Upper lobe of left lung (tissue), 6 donors: Measurements from ENCODE around the gene PSMG3. TPM values are rescaled to one million over a fixed set of nuclear protein-coding genes. Genes with fewer than 3 reads are reported as not detected.

Source experiments
- ATAC-seq, 2 donors: fragments of 200-7000 bp; cut with Tn5 transposase; one replicate each; pipeline ENCODE4 v1.9.1; 2022; ENCODE audit warnings: mild to moderate bottlenecking in 2 of 2, moderate library complexity in 2 of 2; ENCODE audit not compliant: low FRiP score in 2 of 2
- DNase-seq, 2 donors: peaks; one replicate each; pipeline ENCODE4 v3.0.0-alpha.2; 2019 to 2020
- H3K27ac ChIP-seq, 4 donors: fragments of 200-600 bp; sonication (generic); one replicate each; pipeline ENCODE4 v1.5.1; 2016 to 2019
- H3K27me3 ChIP-seq, 4 donors: fragments of 200-600 bp; sonication (generic); one replicate each; pipeline ENCODE4 v1.5.1; 2017 to 2019
- H3K36me3 ChIP-seq, 4 donors: fragments of 200-600 bp; sonication (generic); one replicate each; pipeline ENCODE4 v1.5.1; 2016 to 2019
- H3K4me1 ChIP-seq, 4 donors: fragments of 200-600 bp; sonication (generic); one replicate each; pipeline ENCODE4 v1.5.1; 2018 to 2019
- H3K4me3 ChIP-seq, 4 donors: fragments of 200-600 bp; sonication (generic); one replicate each; pipeline ENCODE4 v1.5.1; 2017 to 2019; ENCODE audit warnings: mild to moderate bottlenecking in 2 of 4, moderate library complexity in 1 of 4
- H3K9me3 ChIP-seq, 4 donors: fragments of 200-600 bp; sonication (generic); one replicate each; pipeline ENCODE4 v1.5.1; 2018 to 2019
- EP300 ChIP-seq, 4 donors: sonication (generic); formaldehyde crosslinking; IDR thresholded peaks; one replicate each; pipeline ENCODE4 v1.5.1; 2017; ENCODE audit warnings: antibody characterized with exemption in 4 of 4, control low read depth in 2 of 4
- POLR2A ChIP-seq, 4 donors: fragments of 450-650 bp; IDR thresholded peaks; one replicate each; pipeline ENCODE4 v1.5.1; 2016 to 2017; ENCODE audit warnings: antibody characterized with exemption in 4 of 4, mild to moderate bottlenecking in 2 of 4
- POLR2AphosphoS5 ChIP-seq, 2 donors: sonication (generic); formaldehyde crosslinking; IDR thresholded peaks; one replicate each; pipeline ENCODE4 v1.5.1; 2017; ENCODE audit warnings: antibody characterized with exemption in 2 of 2
- WGBS, 2 donors: methylation state at CpG; one replicate each; pipeline ENCODE4 v1.1.5; 2017 to 2018; 5-methylcytosine and 5-hydroxymethylcytosine counted together
- total RNA-seq, 6 donors: library from RNA; depleted of rRNA in 4 of 6; stranded (reverse); fragments of >200 nt in 4 of 6; gene quantifications; one replicate each; pipeline versions ENCODE4 v1.1.0 to v1.2.1, GENCODE V29; 2016 to 2021
- TF ChIP-seq, protein P1 (sequence below), 6 experiments: fragments of 450-650 bp in 4 of 6; fragments of 200-600 bp in 2 of 6; sonication (generic) in 2 of 6; IDR thresholded peaks; one replicate each; pipeline ENCODE4 v1.5.1; 2016 to 2019; ENCODE audit warnings: antibody characterized with exemption in 6 of 6
- donor health status: DM: no; HTN: no; CAD: no; lungs with moderate emphysema.
- donor health status: DM: no; HTN: yes; CAD: no; lungs with severe emphysema.

The PSMG3 gene
- total RNA-seq, 6 donors from 2014 or later, result 19.0 to 53.1 (median 21.6) TPM

DNA sequence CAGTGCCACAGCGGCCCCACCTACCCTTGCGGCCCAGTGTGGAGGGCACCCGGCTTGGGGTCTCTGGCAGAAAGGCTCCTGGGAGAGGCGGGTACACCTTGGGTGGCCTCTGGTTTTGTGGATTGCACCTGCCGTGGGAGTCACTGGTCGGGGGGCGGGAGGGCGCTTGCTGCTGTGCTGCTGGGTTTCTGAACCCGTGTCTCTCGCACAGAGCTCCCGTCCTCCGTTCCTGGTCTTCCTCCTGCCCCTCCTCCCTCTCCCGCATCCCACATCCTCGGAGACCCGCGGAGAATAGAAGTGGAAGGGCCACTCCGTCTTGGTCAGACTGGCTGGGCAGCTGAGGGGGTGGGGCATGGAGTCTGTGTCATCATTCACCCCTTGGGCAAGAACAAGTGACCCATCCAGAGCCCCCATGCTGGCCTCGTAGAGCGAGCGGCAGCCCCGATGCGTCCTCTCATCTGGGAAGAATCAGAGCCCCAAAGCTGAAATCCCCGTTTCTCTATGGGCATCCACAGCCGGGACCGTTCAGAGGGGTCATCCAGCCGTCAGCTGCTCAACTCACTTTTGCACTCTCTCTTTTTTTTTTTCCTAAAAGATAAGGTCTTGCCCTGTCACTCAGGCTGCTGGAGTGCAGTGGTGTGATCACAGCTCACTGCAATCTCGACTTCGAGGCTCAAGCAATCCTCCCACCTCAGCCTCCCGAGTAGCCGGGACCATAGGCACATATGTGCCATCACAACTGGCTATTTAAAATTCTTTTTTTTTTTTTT lies 35.3 kb downstream of the PSMG3 start:
- Histone ChIP-seq H3K4me1 (peaks cover 52 to 82% (median 63%) of the 10 kb centered on the region in 4 donors), H3K4me3 (no peak overlapping the region), H3K9me3 (no peaks in the 10 kb centered on the region), H3K36me3 (peaks cover 1 to 26% (median 16%) of the 10 kb centered on the region in 4 donors), H3K27ac (peak overlapping the region; percentile 92 to 99 (median 97)), H3K27me3 (no peaks in the 10 kb centered on the region)
- DNase-seq (peak in 1 of 2 donors; percentile 71), ATAC-seq (no peak)
- TF ChIP-seq POLR2A (IDR thresholded peaks at IDR 0.05), result no peak
- TF ChIP-seq EP300 (IDR thresholded peaks at IDR 0.05), result no peak
- TF ChIP-seq, protein P1, sequence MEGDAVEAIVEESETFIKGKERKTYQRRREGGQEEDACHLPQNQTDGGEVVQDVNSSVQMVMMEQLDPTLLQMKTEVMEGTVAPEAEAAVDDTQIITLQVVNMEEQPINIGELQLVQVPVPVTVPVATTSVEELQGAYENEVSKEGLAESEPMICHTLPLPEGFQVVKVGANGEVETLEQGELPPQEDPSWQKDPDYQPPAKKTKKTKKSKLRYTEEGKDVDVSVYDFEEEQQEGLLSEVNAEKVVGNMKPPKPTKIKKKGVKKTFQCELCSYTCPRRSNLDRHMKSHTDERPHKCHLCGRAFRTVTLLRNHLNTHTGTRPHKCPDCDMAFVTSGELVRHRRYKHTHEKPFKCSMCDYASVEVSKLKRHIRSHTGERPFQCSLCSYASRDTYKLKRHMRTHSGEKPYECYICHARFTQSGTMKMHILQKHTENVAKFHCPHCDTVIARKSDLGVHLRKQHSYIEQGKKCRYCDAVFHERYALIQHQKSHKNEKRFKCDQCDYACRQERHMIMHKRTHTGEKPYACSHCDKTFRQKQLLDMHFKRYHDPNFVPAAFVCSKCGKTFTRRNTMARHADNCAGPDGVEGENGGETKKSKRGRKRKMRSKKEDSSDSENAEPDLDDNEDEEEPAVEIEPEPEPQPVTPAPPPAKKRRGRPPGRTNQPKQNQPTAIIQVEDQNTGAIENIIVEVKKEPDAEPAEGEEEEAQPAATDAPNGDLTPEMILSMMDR (IDR thresholded peaks at IDR 0.05), result no peak
- no peak for TF ChIP-seq POLR2AphosphoS5 (IDR thresholded peaks at IDR 0.05)
- 82 to 86% methylated on average over 18 to 29 of the region's 30 CpGs for WGBS, 2 donors

DNA sequence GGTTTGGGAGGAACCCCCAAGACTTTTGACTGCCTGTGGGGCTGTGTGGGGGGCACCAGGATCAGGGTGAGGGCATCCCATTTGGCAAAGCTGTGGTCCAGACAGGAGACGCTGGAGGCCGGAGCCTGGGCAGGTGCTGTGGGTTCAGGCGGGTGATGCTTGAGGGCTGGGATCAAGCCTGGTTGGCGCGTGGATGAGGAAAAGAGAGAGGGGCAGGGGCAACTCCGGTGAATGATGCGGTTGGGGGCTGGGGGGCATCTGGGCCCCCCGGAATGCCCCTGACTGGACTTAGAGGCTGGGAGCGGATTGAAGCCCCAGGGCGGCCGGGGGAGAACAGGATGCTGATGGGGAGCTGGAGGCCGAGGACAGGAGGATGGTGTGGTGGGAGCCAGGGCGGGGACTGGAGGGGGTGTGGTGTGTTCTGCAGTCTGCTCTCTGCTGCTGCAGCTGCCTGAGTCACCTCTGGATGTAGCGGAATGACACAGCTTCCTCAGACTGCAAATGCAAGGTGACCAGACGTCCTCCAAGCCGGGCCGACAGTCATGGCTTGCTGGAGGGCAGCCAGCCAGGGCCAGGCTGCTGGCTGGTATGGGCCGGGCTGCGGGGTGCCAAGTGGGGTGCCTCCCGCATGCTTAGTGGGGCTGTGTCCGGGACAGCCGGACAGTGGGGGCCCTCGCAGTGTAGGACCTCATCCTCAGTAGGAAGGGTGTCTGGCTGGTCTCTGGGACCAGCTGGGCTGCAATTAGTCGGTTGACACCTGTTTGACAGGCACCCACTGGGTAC lies 36.1 kb downstream of the PSMG3 start:
- ATAC-seq, result peak in 1 of 2 donors; percentile 20
- WGBS, 2 donors, result 72 to 82% methylated on average over 14 to 21 of the region's 24 CpGs
- Histone ChIP-seq H3K36me3 (peaks cover 0 to 19% (median 8%) of the 10 kb centered on the region in 4 donors), H3K4me3 (peak overlapping the region in 3 of 4 donors; percentile 76 to 94 (median 93)), H3K4me1 (peaks cover 50 to 79% (median 60%) of the 10 kb centered on the region in 4 donors), H3K27ac (peak overlapping the region; percentile 92 to 99 (median 97)), H3K27me3 (no peaks in the 10 kb centered on the region), H3K9me3 (no peaks in the 10 kb centered on the region)
- no peak for TF ChIP-seq POLR2A (IDR thresholded peaks at IDR 0.05)
- no peak for TF ChIP-seq EP300 (IDR thresholded peaks at IDR 0.05)
- TF ChIP-seq, protein P1 (IDR thresholded peaks at IDR 0.05), result no peak
- TF ChIP-seq POLR2AphosphoS5 (IDR thresholded peaks at IDR 0.05), result peak; percentile 16 to 35
- peak; percentile 60 to 82 for DNase-seq

DNA sequence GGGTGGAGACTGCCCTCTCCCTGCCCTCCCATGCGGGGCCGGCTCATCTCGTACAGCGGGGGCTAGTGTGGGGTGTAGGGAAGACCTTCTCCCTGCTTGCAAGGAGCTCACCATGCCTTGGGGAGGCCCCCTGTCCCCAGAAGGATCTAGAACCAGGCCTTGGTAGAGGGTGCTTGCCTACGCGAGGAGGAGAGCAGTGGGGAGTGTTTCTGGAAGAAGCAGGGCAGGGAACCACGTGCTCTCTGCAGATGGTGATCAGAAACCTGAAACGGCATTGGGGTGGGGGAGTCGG lies 36.6 kb downstream of the PSMG3 start:
- Histone ChIP-seq H3K36me3 (peaks cover 0 to 16% (median 7%) of the 10 kb centered on the region in 4 donors), H3K27me3 (no peaks in the 10 kb centered on the region), H3K9me3 (no peaks in the 10 kb centered on the region), H3K4me3 (peak overlapping the region in 3 of 4 donors; percentile 76 to 94 (median 93)), H3K4me1 (peaks cover 45 to 73% (median 54%) of the 10 kb centered on the region in 4 donors), H3K27ac (peak overlapping the region; percentile 92 to 99 (median 97))
- DNase-seq (no peak), ATAC-seq (no peak)
- WGBS, 2 donors, result 26 to 44% methylated on average over 9 of the region's 9 CpGs
- TF ChIP-seq, protein P1 (IDR thresholded peaks at IDR 0.05), result no peak
- TF ChIP-seq EP300 (IDR thresholded peaks at IDR 0.05), result no peak
- no peak for TF ChIP-seq POLR2A (IDR thresholded peaks at IDR 0.05)
- no peak for TF ChIP-seq POLR2AphosphoS5 (IDR thresholded peaks at IDR 0.05)

DNA sequence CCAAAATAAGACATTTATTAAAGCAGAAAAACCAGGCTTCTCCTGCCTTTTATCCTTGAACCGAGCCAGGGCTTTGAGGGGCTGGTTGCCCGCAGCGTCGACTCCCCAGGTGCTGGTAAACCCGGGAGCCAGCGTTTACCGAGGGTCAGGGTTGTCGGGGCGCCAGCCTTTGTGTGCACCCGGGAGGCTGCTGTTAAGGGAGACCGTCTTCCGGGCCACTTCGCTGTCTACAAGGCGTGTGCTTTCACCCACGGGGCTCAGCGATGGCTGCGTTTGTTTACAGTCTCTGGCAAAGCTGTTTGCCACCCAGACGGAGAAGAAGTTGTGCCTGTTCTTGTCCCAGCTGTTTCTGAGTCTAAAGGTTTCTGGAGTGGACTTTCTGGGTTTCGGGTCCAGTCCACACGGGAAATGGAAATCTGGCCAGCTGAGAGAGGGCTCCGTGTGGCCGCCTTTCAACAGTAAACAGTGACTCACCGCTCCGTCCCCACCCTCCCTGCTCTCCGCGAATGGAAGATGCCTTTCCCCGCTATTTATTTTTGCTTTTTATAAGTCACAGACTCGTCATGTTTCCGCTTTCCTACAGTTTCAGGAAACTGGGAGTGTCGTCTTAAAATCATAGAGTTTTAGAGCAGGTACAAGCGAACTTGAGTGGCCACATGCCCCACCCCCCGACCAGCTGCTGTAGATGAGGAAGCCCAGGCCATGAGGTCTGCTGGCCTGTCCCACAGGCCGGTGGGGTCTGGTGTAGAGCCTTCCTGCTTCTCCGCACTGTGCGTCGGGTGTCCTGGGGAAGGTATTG lies 37.2 kb downstream of the PSMG3 start:
- Histone ChIP-seq H3K4me3 (peak overlapping the region; percentile 39 to 94 (median 84)), H3K27me3 (no peaks in the 10 kb centered on the region), H3K4me1 (peaks cover 41 to 68% (median 51%) of the 10 kb centered on the region in 4 donors), H3K36me3 (peaks cover 0 to 16% (median 7%) of the 10 kb centered on the region in 4 donors), H3K9me3 (no peaks in the 10 kb centered on the region), H3K27ac (peak overlapping the region; percentile 92 to 99 (median 97))
- DNase-seq (peak; percentile 81 to 96), ATAC-seq (peak; percentile 74 to 81)
- TF ChIP-seq POLR2A (IDR thresholded peaks at IDR 0.05) (peak in 3 of 4 donors; percentile 70 to 84 (median 80)), EP300 (IDR thresholded peaks at IDR 0.05) (peak in 2 of 4 donors; percentile 86 to 88), POLR2AphosphoS5 (IDR thresholded peaks at IDR 0.05) (peak; percentile 88 to 91)
- TF ChIP-seq, protein P1 (IDR thresholded peaks at IDR 0.05), result peak in 1 of 6 experiments; percentile 3
- 2 to 3% methylated on average over 28 to 36 of the region's 36 CpGs for WGBS, 2 donors
